Measurements from ENCODE around the gene PLAC9.

Gene PLAC9

DNA sequence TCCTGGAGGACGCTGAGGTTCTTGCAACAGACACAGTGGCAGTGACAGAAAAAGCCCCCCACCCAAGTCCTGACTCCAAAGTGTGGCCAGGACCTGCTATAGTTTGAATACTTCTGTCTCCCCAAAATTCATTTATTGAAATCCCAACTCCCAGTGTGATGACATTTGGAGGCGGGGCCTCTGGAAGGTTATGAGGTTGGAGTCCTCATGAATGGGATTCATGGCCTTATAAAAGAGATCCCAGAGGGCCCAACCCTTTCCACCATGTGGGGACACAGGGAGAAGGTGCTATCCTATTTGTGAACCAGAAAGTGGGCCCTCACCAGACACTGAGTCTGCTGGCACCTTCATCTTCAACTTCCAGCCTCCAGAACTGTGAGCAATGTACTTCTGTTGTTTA is 54.5 kb downstream of the PLAC9 start:
- peak overlapping the region; percentile 94 for H3K27ac ChIP-seq (ENCODE audit: low read depth, low read length)
- H4K20me1 ChIP-seq (ENCODE audit: low read depth, low read length), result no peaks in the 10 kb centered on the region
- no peaks in the 10 kb centered on the region for H3K9me3 ChIP-seq (ENCODE audit: insufficient read depth, low read length)
- H3K4me3 ChIP-seq (ENCODE audit: insufficient read depth, low read length, poor library complexity, severe bottlenecking), result peak overlapping the region; percentile 42
- peak overlapping the region; percentile 72 for H3K4me2 ChIP-seq (ENCODE audit: low read depth, low read length, poor library complexity, severe bottlenecking)
- no peak overlapping the region for H2AFZ ChIP-seq (ENCODE audit: low read depth, low read length, severe bottlenecking)
- TF ChIP-seq, protein P1, sequence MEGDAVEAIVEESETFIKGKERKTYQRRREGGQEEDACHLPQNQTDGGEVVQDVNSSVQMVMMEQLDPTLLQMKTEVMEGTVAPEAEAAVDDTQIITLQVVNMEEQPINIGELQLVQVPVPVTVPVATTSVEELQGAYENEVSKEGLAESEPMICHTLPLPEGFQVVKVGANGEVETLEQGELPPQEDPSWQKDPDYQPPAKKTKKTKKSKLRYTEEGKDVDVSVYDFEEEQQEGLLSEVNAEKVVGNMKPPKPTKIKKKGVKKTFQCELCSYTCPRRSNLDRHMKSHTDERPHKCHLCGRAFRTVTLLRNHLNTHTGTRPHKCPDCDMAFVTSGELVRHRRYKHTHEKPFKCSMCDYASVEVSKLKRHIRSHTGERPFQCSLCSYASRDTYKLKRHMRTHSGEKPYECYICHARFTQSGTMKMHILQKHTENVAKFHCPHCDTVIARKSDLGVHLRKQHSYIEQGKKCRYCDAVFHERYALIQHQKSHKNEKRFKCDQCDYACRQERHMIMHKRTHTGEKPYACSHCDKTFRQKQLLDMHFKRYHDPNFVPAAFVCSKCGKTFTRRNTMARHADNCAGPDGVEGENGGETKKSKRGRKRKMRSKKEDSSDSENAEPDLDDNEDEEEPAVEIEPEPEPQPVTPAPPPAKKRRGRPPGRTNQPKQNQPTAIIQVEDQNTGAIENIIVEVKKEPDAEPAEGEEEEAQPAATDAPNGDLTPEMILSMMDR (IDR thresholded peaks at IDR 0.05; ENCODE audit: insufficient read depth, low read length, poor library complexity, severe bottlenecking), result no peak
- no peak for TF ChIP-seq EZH2phosphoT487 (conservative IDR thresholded peaks at IDR 0.05; ENCODE audit: low read length)
- H3K36me3 ChIP-seq (ENCODE audit: low read length), result no peaks in the 10 kb centered on the region
- no peaks in the 10 kb centered on the region for H3K27me3 ChIP-seq (ENCODE audit: low read length)
- peaks cover 86% of the 10 kb centered on the region for H3K79me2 ChIP-seq (ENCODE audit: insufficient read depth, low read length)
- H3F3A ChIP-seq (ENCODE audit: insufficient read depth), result peaks cover 15% of the 10 kb centered on the region
- no peaks in the 10 kb centered on the region for H3K9me2 ChIP-seq (replicated peaks; ENCODE audit: insufficient read depth, low read length)
- peak overlapping the region; percentile 47 for H3K9ac ChIP-seq (ENCODE audit: low read length)

- Histone ChIP-seq H3K36me3 (ENCODE audit: low read length) (peaks cover 5% of the 10 kb centered on the region; the same call in 1 of the 2 replicates), H3K79me2 (ENCODE audit: insufficient read depth, low read length) (peaks cover 86% of the 10 kb centered on the region), H3K9ac (ENCODE audit: low read length) (peak overlapping the region; percentile 50), H3K9me3 (ENCODE audit: insufficient read depth, low read length) (peaks cover 5% of the 10 kb centered on the region; the same call in 1 of the 2 replicates), H3K4me2 (ENCODE audit: low read depth, low read length, poor library complexity, severe bottlenecking) (peak overlapping the region; percentile 72), H3K9me2 (replicated peaks; ENCODE audit: insufficient read depth, low read length) (no peaks in the 10 kb centered on the region), H2AFZ (ENCODE audit: low read depth, low read length, severe bottlenecking) (peak overlapping the region; percentile 28), H4K20me1 (ENCODE audit: low read depth, low read length) (no peaks in the 10 kb centered on the region), H3K4me3 (ENCODE audit: insufficient read depth, low read length, poor library complexity, severe bottlenecking) (peak overlapping the region; percentile 42), H3K27ac (ENCODE audit: low read depth, low read length) (peak overlapping the region; percentile 94), H3K27me3 (ENCODE audit: low read length) (no peaks in the 10 kb centered on the region), H3F3A (ENCODE audit: insufficient read depth) (peaks cover 15% of the 10 kb centered on the region)
- TF ChIP-seq, protein P1 (IDR thresholded peaks at IDR 0.05; ENCODE audit: insufficient read depth, low read length, poor library complexity, severe bottlenecking), result no peak
- no peak for TF ChIP-seq EZH2phosphoT487 (conservative IDR thresholded peaks at IDR 0.05; ENCODE audit: low read length)
These were observed 55.2 kb downstream of the PLAC9 start for GRCh38 chr10:80187465-80188409.

GRCh38 chr10:80188713-80189112 is 56.2 kb downstream of the PLAC9 start:
- peak overlapping the region; percentile 72 for H3K4me2 ChIP-seq (ENCODE audit: low read depth, low read length, poor library complexity, severe bottlenecking)

More at GRCh38 chr10:80188713-80189112, 56.2 kb downstream of the PLAC9 start:
- no peaks in the 10 kb centered on the region for H3K27me3 ChIP-seq (ENCODE audit: low read length)
- TF ChIP-seq, protein P1 (IDR thresholded peaks at IDR 0.05; ENCODE audit: insufficient read depth, low read length, poor library complexity, severe bottlenecking), result no peak
- no peak for TF ChIP-seq EZH2phosphoT487 (conservative IDR thresholded peaks at IDR 0.05; ENCODE audit: low read length)
- peak overlapping the region; percentile 20 for H3K4me3 ChIP-seq (ENCODE audit: insufficient read depth, low read length, poor library complexity, severe bottlenecking)
- peaks cover 15% of the 10 kb centered on the region for H3F3A ChIP-seq (ENCODE audit: insufficient read depth)
- H3K79me2 ChIP-seq (ENCODE audit: insufficient read depth, low read length), result peaks cover 85% of the 10 kb centered on the region
- peak overlapping the region; percentile 50 for H3K9ac ChIP-seq (ENCODE audit: low read length)
- no peaks in the 10 kb centered on the region for H4K20me1 ChIP-seq (ENCODE audit: low read depth, low read length)
- peak overlapping the region; percentile 94 for H3K27ac ChIP-seq (ENCODE audit: low read depth, low read length)
- H3K9me3 ChIP-seq (ENCODE audit: insufficient read depth, low read length), result peaks cover 5% of the 10 kb centered on the region; the same call in 1 of the 2 replicates
- H3K9me2 ChIP-seq (replicated peaks; ENCODE audit: insufficient read depth, low read length), result no peaks in the 10 kb centered on the region
- H3K36me3 ChIP-seq (ENCODE audit: low read length), result peaks cover 10% of the 10 kb centered on the region; the same call in 1 of the 2 replicates
- H2AFZ ChIP-seq (ENCODE audit: low read depth, low read length, severe bottlenecking), result no peak overlapping the region

All from SU-DHL-6 (cell line).